ENCODE measurements around the gene FCAR. TPM values are rescaled to one million over a fixed set of nuclear protein-coding genes. Genes with fewer than 3 reads are reported as not detected.

The FCAR gene
- polyA plus RNA-seq, 2 of the 4 experiments (the other 2 are of a cell fraction) = not detected

Small RNA genes lying within 50 kb of the gene (small RNA-seq; reads per million reads assigned to genes)
- 0 to 9.5 (median 4.4) reads per million in 6 experiments for gene RNU6-222P

Other genes with a start within 250 kb of the FCAR start
- not detected in 2 replicates for gene LILRB1, start 243.8 kb upstream of the FCAR start, polyA plus RNA-seq (2011; rRNA removed)
- gene LILRB1, start 243.8 kb upstream of the FCAR start, polyA plus RNA-seq (2017; fragmentation: RNase III; extraction: RNeasy Plus Mini Kit Qiagen cat#74134 plus additional on column Dnase treatment) = not detected in 3 replicates
- not detected in 2 replicates for gene LILRB4, start 211.2 kb upstream of the FCAR start, polyA plus RNA-seq (2011; rRNA removed)
- gene LILRB4, start 211.2 kb upstream of the FCAR start, polyA plus RNA-seq (2017; fragmentation: RNase III; extraction: RNeasy Plus Mini Kit Qiagen cat#74134 plus additional on column Dnase treatment) = not detected in 3 replicates
- gene KIR3DL3, start 149.8 kb upstream of the FCAR start, polyA plus RNA-seq (2011; rRNA removed) = not detected in 2 replicates
- not detected in 3 replicates for gene KIR3DL3, start 149.8 kb upstream of the FCAR start, polyA plus RNA-seq (2017; fragmentation: RNase III; extraction: RNeasy Plus Mini Kit Qiagen cat#74134 plus additional on column Dnase treatment)
- gene KIR2DL3, start 135.7 kb upstream of the FCAR start, polyA plus RNA-seq (2011; rRNA removed) = not detected in 2 replicates
- gene KIR2DL3, start 135.7 kb upstream of the FCAR start, polyA plus RNA-seq (2017; fragmentation: RNase III; extraction: RNeasy Plus Mini Kit Qiagen cat#74134 plus additional on column Dnase treatment) = not detected in 3 replicates
- gene KIR2DL1, start 104.4 kb upstream of the FCAR start, polyA plus RNA-seq (2011; rRNA removed) = not detected in 2 replicates
- not detected in 3 replicates for gene KIR2DL1, start 104.4 kb upstream of the FCAR start, polyA plus RNA-seq (2017; fragmentation: RNase III; extraction: RNeasy Plus Mini Kit Qiagen cat#74134 plus additional on column Dnase treatment)
- not detected in 2 replicates for gene KIR2DL4, start 70.6 kb upstream of the FCAR start, polyA plus RNA-seq (2011; rRNA removed)
- not detected in 3 replicates for gene KIR2DL4, start 70.6 kb upstream of the FCAR start, polyA plus RNA-seq (2017; fragmentation: RNase III; extraction: RNeasy Plus Mini Kit Qiagen cat#74134 plus additional on column Dnase treatment)
- gene KIR3DL1, start 57.8 kb upstream of the FCAR start, polyA plus RNA-seq (2011; rRNA removed) = not detected in 2 replicates
- not detected in 3 replicates for gene KIR3DL1, start 57.8 kb upstream of the FCAR start, polyA plus RNA-seq (2017; fragmentation: RNase III; extraction: RNeasy Plus Mini Kit Qiagen cat#74134 plus additional on column Dnase treatment)
- gene KIR2DS4, start 41.6 kb upstream of the FCAR start, polyA plus RNA-seq (2011; rRNA removed) = not detected in 2 replicates
- not detected in 3 replicates for gene KIR2DS4, start 41.6 kb upstream of the FCAR start, polyA plus RNA-seq (2017; fragmentation: RNase III; extraction: RNeasy Plus Mini Kit Qiagen cat#74134 plus additional on column Dnase treatment)
- gene KIR3DL2, start 23.8 kb upstream of the FCAR start, polyA plus RNA-seq (2011; rRNA removed) = not detected in 2 replicates
- not detected in 3 replicates for gene KIR3DL2, start 23.8 kb upstream of the FCAR start, polyA plus RNA-seq (2017; fragmentation: RNase III; extraction: RNeasy Plus Mini Kit Qiagen cat#74134 plus additional on column Dnase treatment)
- gene NCR1, start 31.9 kb downstream of the FCAR start, polyA plus RNA-seq (2011; rRNA removed) = not detected in 2 replicates
- not detected in 3 replicates for gene NCR1, start 31.9 kb downstream of the FCAR start, polyA plus RNA-seq (2017; fragmentation: RNase III; extraction: RNeasy Plus Mini Kit Qiagen cat#74134 plus additional on column Dnase treatment)
- gene NLRP7, start 73.3 kb downstream of the FCAR start, polyA plus RNA-seq (2011; rRNA removed) = not detected in 2 replicates
- gene NLRP7, start 73.3 kb downstream of the FCAR start, polyA plus RNA-seq (2017; fragmentation: RNase III; extraction: RNeasy Plus Mini Kit Qiagen cat#74134 plus additional on column Dnase treatment) = not detected in 3 replicates
- gene NLRP2, start 92.1 kb downstream of the FCAR start, polyA plus RNA-seq (2011; rRNA removed) = 53.3 and 83.2 TPM in 2 replicates
- 37.2 to 40.8 TPM (median 38.8 TPM) in 3 replicates for gene NLRP2, start 92.1 kb downstream of the FCAR start, polyA plus RNA-seq (2017; fragmentation: RNase III; extraction: RNeasy Plus Mini Kit Qiagen cat#74134 plus additional on column Dnase treatment)
- 0.08 and 0.17 TPM in 2 replicates for gene GP6, start 164.0 kb downstream of the FCAR start, polyA plus RNA-seq (2011; rRNA removed)
- gene GP6, start 164.0 kb downstream of the FCAR start, polyA plus RNA-seq (2017; fragmentation: RNase III; extraction: RNeasy Plus Mini Kit Qiagen cat#74134 plus additional on column Dnase treatment) = 0.08 to 0.12 TPM in 2 of 3 replicates, not detected in the other
- gene RDH13, start 188.9 kb downstream of the FCAR start, polyA plus RNA-seq (2011; rRNA removed) = 10.6 and 10.7 TPM in 2 replicates
- gene RDH13, start 188.9 kb downstream of the FCAR start, polyA plus RNA-seq (2017; fragmentation: RNase III; extraction: RNeasy Plus Mini Kit Qiagen cat#74134 plus additional on column Dnase treatment) = 11.3 to 13.0 TPM (median 12.8 TPM) in 3 replicates
- 3.8 and 5.3 TPM in 2 replicates for gene EPS8L1, start 201.6 kb downstream of the FCAR start, polyA plus RNA-seq (2011; rRNA removed)
- gene EPS8L1, start 201.6 kb downstream of the FCAR start, polyA plus RNA-seq (2017; fragmentation: RNase III; extraction: RNeasy Plus Mini Kit Qiagen cat#74134 plus additional on column Dnase treatment) = 3.5 to 3.8 TPM (median 3.7 TPM) in 3 replicates
- 18.0 and 22.0 TPM in 2 replicates for gene PPP1R12C, start 243.4 kb downstream of the FCAR start, polyA plus RNA-seq (2011; rRNA removed)
- 62.1 to 70.3 TPM (median 70.2 TPM) in 3 replicates for gene PPP1R12C, start 243.4 kb downstream of the FCAR start, polyA plus RNA-seq (2017; fragmentation: RNase III; extraction: RNeasy Plus Mini Kit Qiagen cat#74134 plus additional on column Dnase treatment)

Measured in A549 (cell line).